SH-SY5Y (cell line): ENCODE results near the gene TMEM121B.

Experiments
- GATA2 ChIP-seq: IDR thresholded peaks from 2 replicates; pipeline ENCODE4 v1.6.1; 2011; ENCODE audit warnings: mild to moderate bottlenecking, low read depth, low read length
- GATA3 ChIP-seq: IDR thresholded peaks from 2 replicates; pipeline ENCODE4 v1.6.1; 2011; ENCODE audit warnings: low read depth, mild to moderate bottlenecking, low read length, moderate library complexity

DNA sequence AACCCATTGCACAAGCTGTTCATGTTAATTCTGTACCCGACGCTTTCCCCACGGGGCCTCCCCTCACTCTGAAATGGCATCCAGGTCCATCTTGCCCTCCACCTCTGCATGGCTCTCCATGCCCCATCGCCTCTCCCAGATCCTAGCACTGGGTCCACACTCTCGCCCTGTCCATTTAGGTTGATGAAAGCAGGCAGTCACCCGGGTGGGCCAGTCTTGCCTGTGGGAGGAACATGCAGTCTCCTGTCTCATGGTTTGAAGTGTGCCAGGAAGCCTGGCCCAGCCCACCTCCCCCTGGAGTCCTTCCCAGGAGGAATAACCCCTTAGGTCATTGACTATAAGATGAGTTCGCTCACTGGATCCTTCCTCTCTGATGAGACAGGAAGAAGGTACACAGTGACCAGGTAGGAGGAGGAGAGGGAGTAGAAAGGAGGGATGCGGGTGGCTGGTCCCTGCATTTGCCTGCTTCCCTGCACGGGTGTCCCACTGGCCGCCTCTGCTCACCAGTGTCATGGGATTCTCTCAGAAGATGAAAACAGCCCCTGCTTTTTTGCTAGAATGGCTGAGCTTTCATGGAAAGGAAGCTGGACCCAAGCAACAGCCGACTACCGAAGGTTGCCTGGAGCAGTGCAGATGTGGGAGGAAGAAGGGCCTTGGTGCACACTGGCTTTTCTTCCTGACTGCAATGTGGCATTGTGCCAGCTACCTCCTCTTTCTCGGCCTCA lies 6.8 kb downstream of the TMEM121B start:
- TF ChIP-seq GATA2: no peak
- TF ChIP-seq GATA3: no peak
